Ovary (tissue), 9 donors: Measurements from ENCODE around the gene USP1. TPM values are rescaled to one million over a fixed set of nuclear protein-coding genes. Genes with fewer than 3 reads are reported as not detected.

Experiments used
- DNase-seq, 5 donors: peaks; one replicate each; pipeline ENCODE4 v3.0.0-alpha.2; 2019 to 2020
- H3K27ac ChIP-seq, 2 donors: fragments of 200-600 bp; one replicate each; pipeline versions ENCODE4 v1.5.1 to v1.8.0; 2019 to 2022
- H3K27me3 ChIP-seq: fragments of 200-600 bp; one replicate; pipeline ENCODE4 v1.8.0; 2022
- H3K36me3 ChIP-seq: fragments of 200-600 bp; sonication (generic); one replicate; pipeline ENCODE4 v1.5.1; 2019
- H3K4me1 ChIP-seq: one replicate; pipeline ENCODE4 v1.8.1; 2013; ENCODE audit warnings: mild to moderate bottlenecking, moderate library complexity; ENCODE audit not compliant: insufficient read depth
- H3K4me3 ChIP-seq: fragments of 200-600 bp; sonication (generic); one replicate; pipeline ENCODE4 v1.5.1; 2017
- H3K9me3 ChIP-seq, 2 donors: fragments of 200-600 bp in 1 of 2; sonication (generic) in 1 of 2; one replicate each; pipeline versions ENCODE4 v1.5.1 to v1.8.1; 2013 to 2019; ENCODE audit warnings: mild to moderate bottlenecking in 1 of 2, moderate library complexity in 1 of 2
- EP300 ChIP-seq: sonication (generic); formaldehyde crosslinking; IDR thresholded peaks from one replicate; pipeline ENCODE4 v1.6.1; 2017; ENCODE audit warnings: antibody characterized with exemption
- POLR2A ChIP-seq: fragments of 450-650 bp; IDR thresholded peaks from one replicate; pipeline ENCODE4 v1.6.1; 2017; ENCODE audit warnings: antibody characterized with exemption, mild to moderate bottlenecking, moderate library complexity
- WGBS, 3 donors: extraction: QIAGEN DNeasy Blood & Tissue Kit in 1 of 3; methylation state at CpG; one replicate each; pipeline versions ENCODE4 v1.1.5 to v1.1.7; 2013 to 2017; 5-methylcytosine and 5-hydroxymethylcytosine counted together
- intact Hi-C, 4 donors: fragments of 100-400 bp; cut with DNase I; formaldehyde crosslinking; loops; one replicate each; pipeline versions ENCODE4 v1.11.0 to v1.15.1; 2022 to 2023
- polyA plus RNA-seq, 2 donors: library from polyadenylated mRNA; stranded (reverse); fragments of 200-250 nt in 1 of 2; fragments of 350-450 nt in 1 of 2; fragmentation: Illumina TruSeq in 1 of 2; extraction: RNeasy Lipid Tissue Mini Kit (QIAGEN cat#74804) in 1 of 2; gene quantifications; one replicate each; pipeline ENCODE4 v1.2.3, GENCODE V29; 2013 to 2014
- total RNA-seq, 7 donors: library from RNA; depleted of rRNA in 2 of 7; stranded (reverse); fragments of >200 nt in 2 of 7; fragmentation: NEBNext Ultra II Directional in 3 of 7; extraction: Animal tissue kit (Norgen Biotek cat#: 25700) in 3 of 7; gene quantifications; one replicate each; pipeline versions ENCODE4 v1.1.0 to v1.2.4, GENCODE V29; 2016 to 2023
- TF ChIP-seq, protein P1 (sequence below), 3 donors: fragments of 450-650 bp in 2 of 3; fragments of 200-600 bp in 1 of 3; IDR thresholded peaks; one replicate each; pipeline versions ENCODE4 v1.5.1 to v1.8.0; 2016 to 2022; ENCODE audit warnings: antibody characterized with exemption in 3 of 3, mild to moderate bottlenecking in 1 of 3
- donor health status: DM: no; HTN: no; CAD: no; lungs with moderate emphysema.
- donor health status: DM: no; HTN: no; CAD: no.
- donor health status: Bipolar disorder and iron deficiency.
- donor health status: DM: yes; HTN: yes; CAD: no.
- donor health status: DM: no; HTN: no; CAD: no.
- donor health status: DM: yes; HTN: yes; CAD: no.

The USP1 gene
- total and polyA plus RNA-seq, 9 donors, result 18.1 to 47.8 (median 34.1) TPM

DNA sequence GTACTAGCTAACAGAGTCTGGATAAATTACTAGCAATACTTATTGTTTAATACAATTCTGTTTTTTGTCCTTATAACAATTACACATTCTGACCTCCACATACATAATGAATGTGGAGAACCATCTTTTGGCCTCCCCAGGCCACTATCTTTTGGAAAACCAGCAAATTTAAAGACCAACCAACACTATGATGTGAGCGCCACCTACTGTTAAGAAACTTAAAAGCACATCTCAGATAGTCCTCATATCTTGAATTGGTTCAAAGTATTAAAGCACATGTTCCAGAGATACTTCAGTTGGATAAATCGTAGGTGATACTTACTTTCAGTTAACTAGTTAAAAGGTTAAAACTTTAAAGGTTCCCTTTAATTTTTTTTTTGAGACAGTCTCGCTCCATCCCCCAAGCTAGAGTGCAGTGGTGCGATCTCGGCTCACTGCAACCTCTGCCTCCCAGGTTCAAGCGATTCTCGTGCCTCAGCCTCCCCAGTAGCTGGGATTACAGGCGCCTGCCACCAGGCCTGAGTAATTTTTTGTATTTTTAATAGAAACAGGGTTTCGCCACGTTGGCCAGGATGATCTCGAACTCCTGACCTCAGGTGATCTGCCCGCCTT, 29.3 kb upstream of the USP1 start:
- WGBS, 3 donors, result 67 to 69% (median 67%) methylated on average over 12 of the region's 12 CpGs
- Histone ChIP-seq H3K27ac (no peak overlapping the region), H3K4me3 (no peak overlapping the region), H3K4me1 (no peaks in the 10 kb centered on the region), H3K27me3 (no peaks in the 10 kb centered on the region), H3K9me3 (no peaks in the 10 kb centered on the region), H3K36me3 (no peaks in the 10 kb centered on the region)
- TF ChIP-seq EP300 (no peak), POLR2A (no peak)
- TF ChIP-seq, protein P1, sequence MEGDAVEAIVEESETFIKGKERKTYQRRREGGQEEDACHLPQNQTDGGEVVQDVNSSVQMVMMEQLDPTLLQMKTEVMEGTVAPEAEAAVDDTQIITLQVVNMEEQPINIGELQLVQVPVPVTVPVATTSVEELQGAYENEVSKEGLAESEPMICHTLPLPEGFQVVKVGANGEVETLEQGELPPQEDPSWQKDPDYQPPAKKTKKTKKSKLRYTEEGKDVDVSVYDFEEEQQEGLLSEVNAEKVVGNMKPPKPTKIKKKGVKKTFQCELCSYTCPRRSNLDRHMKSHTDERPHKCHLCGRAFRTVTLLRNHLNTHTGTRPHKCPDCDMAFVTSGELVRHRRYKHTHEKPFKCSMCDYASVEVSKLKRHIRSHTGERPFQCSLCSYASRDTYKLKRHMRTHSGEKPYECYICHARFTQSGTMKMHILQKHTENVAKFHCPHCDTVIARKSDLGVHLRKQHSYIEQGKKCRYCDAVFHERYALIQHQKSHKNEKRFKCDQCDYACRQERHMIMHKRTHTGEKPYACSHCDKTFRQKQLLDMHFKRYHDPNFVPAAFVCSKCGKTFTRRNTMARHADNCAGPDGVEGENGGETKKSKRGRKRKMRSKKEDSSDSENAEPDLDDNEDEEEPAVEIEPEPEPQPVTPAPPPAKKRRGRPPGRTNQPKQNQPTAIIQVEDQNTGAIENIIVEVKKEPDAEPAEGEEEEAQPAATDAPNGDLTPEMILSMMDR (IDR thresholded peaks at IDR 0.05), result peak in 2 of 3 donors; percentile 25 to 44
- no peak for DNase-seq
- intact Hi-C loops, result loop anchor here (5.0 to 10.0 kb wide), 2 partner anchors 230 to 233 kb away; no protein-coding TSS in a partner anchor

DNA sequence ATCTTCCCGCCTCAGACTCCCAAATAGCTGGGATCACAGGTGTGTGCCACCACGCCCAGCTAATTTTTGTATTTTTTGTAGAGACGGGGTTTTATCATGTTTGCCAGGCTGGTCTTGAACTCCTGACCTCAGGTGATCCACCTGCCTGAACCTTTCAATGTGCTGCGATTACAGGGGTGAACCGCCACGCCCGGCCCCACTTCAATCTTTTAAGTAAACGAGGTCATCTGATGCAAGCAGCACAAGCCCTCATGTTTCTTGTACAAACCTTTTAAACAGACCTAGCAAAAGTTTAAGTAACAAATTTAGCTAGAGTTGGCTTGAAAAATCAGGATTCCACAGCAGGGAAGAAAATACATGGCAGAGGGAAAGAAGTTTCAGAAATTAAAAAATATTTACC, 21.2 kb upstream of the USP1 start:
- Histone ChIP-seq H3K36me3 (no peaks in the 10 kb centered on the region), H3K27ac (no peak overlapping the region), H3K9me3 (no peaks in the 10 kb centered on the region), H3K4me1 (no peaks in the 10 kb centered on the region), H3K4me3 (no peak overlapping the region), H3K27me3 (no peaks in the 10 kb centered on the region)
- TF ChIP-seq EP300 (no peak), POLR2A (no peak)
- TF ChIP-seq, protein P1 (IDR thresholded peaks at IDR 0.05), result no peak
- no peak for DNase-seq
- 88 to 93% (median 89%) methylated on average over 8 of the region's 8 CpGs for WGBS, 3 donors
- intact Hi-C loops, result no loop called here

DNA sequence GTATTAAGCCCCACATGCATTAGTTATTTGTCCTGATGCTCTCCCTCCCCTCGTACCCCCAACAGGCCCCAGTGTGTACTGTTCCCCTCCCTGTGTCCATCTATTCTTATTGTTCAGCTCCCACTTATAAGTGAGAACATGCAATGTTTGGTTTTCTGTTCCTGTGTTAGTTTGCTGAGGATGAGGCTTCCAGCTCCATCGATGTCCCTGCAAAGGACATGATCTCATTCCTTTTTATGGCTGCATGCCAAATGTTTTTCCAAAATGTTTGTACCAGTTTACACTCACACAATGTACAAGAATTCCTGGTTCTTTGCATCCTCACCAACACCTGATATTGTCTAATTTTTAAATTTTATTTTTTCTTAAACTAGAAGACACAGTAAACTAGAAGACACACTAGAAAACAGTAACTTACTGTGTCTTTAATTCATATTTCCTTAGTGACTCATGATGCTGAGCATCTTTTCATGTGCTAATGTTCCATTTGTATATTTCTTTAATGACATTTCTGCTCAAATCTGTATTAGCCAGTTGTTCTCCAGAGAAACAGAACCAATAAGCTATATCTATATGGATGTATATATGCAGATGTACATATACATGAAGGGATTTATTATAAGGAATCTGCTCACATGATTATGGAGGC, 19.4 kb upstream of the USP1 start:
- Histone ChIP-seq H3K36me3 (no peaks in the 10 kb centered on the region), H3K27ac (no peak overlapping the region), H3K4me3 (no peak overlapping the region), H3K9me3 (no peaks in the 10 kb centered on the region), H3K4me1 (no peaks in the 10 kb centered on the region), H3K27me3 (no peaks in the 10 kb centered on the region)
- intact Hi-C loops, result no loop called here
- TF ChIP-seq POLR2A (no peak), EP300 (no peak)
- TF ChIP-seq, protein P1 (IDR thresholded peaks at IDR 0.05), result no peak
- 54 to 59% (median 57%) methylated on average over 2 of the region's 2 CpGs for whole genome bisulfite sequencing, 3 donors
- DNase-seq, result no peak

DNA sequence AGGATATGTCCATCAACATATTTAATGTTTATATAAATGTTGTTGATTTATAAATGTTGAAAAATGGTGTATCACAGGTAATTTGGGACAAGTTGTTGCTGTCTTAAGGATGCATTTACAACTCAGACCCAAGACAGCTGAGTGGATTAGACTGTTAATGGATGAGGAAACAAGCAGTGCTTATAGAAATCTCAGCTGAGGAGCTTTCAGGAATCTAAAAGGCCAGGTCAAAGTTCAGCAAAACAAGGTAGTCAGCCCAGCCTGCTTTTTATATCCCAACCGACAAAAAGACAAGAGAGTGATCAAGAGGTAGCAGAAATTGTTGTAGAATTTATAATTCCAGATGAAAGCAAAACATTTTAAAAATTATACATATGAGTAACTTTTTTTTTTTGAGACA, 16.6 kb upstream of the USP1 start:
- DNase-seq, result no peak
- Histone ChIP-seq H3K4me3 (no peak overlapping the region), H3K9me3 (no peaks in the 10 kb centered on the region), H3K4me1 (no peaks in the 10 kb centered on the region), H3K27me3 (no peaks in the 10 kb centered on the region), H3K27ac (no peak overlapping the region), H3K36me3 (no peaks in the 10 kb centered on the region)
- WGBS, 3 donors, result 22 to 43% (median 31%) methylated on average over 1 of the region's 1 CpG
- TF ChIP-seq POLR2A, result no peak
- TF ChIP-seq, protein P1 (IDR thresholded peaks at IDR 0.05), result no peak
- no peak for TF ChIP-seq EP300
- intact Hi-C loops, result no loop called here
